T47D (cell line): ENCODE results near the gene EFCAB12.
"Not testable (repeated sequence)": the region's sequence is repeated elsewhere in the genome, so short reads cannot be mapped to it uniquely, and the experiment has no call there.

Experiments
- DNase-seq, 2 experiments: peaks; one replicate each; pipeline versions ENCODE4 v3.0.0 to v3.0.0-alpha.2; 2011 to 2012; ENCODE audit warnings: low read depth in 1 of 2, low spot score in 1 of 2
- JUND ChIP-seq: IDR thresholded peaks from 2 replicates; pipeline ENCODE4 v1.6.1; 2012; ENCODE audit warnings: low read depth
- in situ Hi-C: cut with HindIII; loops from 2 replicates; pipeline ENCODE4 v1.10.0; 2016; ENCODE audit warnings: low sequenced_read_pairs, low pct_unique_long_range_greater_than_20kb

Gene EFCAB12

DNA sequence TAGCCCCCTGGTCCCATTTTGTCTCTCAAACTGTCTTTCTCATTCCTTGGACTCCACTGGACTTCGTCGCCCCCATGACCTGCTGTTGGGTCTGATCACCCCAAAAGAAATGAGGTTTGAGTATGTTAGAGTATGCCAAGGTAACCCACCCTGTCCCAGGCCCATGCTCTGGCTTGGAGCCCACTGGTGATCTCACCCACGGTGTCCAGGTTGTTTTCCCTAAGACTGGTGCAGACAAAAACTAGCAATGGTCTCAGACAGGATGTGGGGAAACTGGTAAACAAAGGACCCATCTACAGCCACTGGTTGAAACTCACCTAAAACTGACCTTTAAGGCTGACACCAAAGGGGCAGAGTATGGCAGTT, 38.9 kb downstream of the EFCAB12 start:
- in situ Hi-C loops = no loop called here
- no peak for TF ChIP-seq JUND
- no peak for DNase-seq

- DNase-seq, in situ Hi-C loops: not testable (repeated sequence)
Measured at GRCh38 chr3:129388791-129389571, 39.5 kb downstream of the EFCAB12 start.

DNA sequence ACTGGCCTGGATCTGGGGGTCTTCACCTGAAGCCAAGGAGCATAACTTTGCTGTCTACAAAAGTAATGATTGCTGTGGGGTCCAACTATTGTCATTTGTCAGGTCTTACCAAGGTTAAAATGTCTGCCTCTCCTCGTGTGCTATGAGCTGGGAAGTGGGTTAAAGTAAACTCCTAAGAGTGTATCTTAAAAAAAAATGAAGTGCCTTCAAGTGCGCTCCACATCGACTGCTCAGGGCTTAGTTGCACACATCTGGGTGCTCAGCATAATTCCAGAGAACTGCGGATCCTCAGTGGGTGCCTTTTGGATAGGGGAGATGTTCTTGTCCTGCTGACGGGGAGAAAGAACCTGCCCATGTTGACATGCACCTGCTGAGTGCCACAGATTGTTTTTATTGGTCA, 40.9 kb downstream of the EFCAB12 start:
- no peak for DNase-seq
- no peak for TF ChIP-seq JUND
- in situ Hi-C loops = no loop called here

GRCh38 chr3:129386984-129387383, 41.5 kb downstream of the EFCAB12 start:
- DNase-seq = no peak
- in situ Hi-C loops = no loop called here
- no peak for TF ChIP-seq JUND

DNA sequence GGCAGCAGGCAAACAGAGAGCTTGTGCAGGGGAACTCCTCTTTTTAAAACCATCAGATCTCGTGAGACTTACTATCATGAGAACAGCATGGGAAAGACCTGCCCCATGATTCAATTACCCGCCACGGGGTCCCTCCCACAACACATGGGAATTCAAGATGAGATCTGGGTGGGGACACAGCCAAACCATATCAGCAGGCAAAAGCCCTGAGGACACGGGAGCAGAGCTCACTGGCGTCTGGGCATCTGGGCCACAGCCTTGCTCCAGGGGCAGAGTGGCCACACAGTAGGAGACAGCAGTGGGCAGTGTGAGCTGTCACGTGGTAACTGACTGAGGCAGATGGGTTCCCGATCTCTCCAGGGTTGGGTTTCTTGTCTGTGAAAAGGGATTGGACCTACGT, 42.9 kb downstream of the EFCAB12 start:
- DNase-seq, in situ Hi-C loops: not testable (repeated sequence)

GRCh38 chr3:129384594-129385323, 43.7 kb downstream of the EFCAB12 start:
- in situ Hi-C loops = no loop called here
- no peak for DNase-seq
- TF ChIP-seq JUND = no peak

GRCh38 chr3:129384103-129384502, 44.3 kb downstream of the EFCAB12 start:
- DNase-seq, in situ Hi-C loops: not testable (repeated sequence)

DNA sequence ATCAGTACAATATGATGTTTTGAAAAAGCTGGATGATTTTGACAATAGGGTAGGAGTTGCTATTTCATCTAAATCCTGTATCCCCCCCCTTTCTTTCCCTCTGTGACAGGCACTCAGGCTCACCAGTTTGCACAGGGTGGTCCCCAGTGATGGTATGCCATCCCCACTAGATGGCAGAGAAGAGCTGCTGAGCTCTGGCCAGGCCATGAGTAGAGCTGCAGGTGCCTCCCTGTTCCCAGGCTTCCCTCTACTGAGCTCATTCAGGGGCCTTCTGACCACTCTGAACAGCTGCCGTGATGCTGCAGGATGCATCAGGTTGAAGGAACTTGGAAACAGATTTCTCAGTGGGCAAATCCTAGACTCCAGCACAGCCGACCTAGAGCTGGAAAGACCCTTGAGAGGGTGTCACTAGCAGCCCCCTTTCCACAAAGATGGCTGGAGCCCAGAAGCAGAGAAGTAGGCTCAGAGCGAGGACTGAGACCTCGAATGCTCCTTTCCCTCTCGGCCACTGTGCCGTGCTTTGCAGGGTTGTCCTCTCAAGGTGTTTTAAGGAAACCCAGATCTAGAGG, 45.1 kb downstream of the EFCAB12 start:
- no peak for TF ChIP-seq JUND
- DNase-seq = peak; percentile 75 to 82
- in situ Hi-C loops = no loop called here

GRCh38 chr3:129382366-129382765, 46.1 kb downstream of the EFCAB12 start:
- DNase-seq = no peak
- no peak for TF ChIP-seq JUND
- in situ Hi-C loops = no loop called here

GRCh38 chr3:129379582-129380358, 48.7 kb downstream of the EFCAB12 start:
- no peak for TF ChIP-seq JUND
- DNase-seq = no peak
- in situ Hi-C loops = no loop called here

DNA sequence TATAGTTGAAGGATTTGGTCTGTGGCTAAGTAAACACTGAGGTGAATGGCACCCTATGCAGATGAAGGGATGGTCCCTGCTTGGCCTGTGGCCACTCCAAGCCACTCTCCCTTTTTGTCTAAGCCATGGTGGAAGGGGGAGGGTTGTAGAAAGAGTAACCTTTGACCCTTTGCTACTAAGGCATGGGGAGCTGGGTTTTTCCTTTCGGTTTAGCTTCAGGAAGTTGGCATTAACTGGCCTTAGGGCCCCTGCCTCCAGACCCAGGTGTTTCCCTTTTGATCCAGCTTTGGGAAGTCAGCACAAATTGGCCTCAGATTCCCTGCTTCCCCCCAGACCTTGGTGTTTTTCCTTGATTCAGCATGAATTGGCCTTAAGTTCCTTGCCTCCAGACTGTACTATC, 49.5 kb downstream of the EFCAB12 start:
- no peak for DNase-seq
- in situ Hi-C loops = no loop called here

DNA sequence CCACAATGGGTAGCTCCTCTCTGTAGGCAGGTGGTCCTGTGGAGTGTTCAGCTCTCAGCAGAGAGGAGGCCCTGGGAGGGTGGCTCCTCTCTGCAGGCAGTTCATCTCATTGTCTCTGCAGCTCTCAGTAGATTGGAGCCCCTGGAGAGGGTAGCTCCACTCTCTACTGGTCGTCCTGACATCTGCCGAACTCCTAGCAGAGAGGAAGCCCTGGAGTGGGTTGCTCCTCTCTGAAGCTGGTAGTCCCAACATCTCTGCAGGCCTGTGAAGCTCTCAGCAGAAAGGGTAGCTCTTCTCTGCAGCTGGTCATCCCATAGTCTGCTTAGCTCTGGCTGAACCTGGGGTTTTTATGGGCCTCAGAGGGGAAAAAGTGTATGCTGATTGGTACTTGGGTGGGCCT, 50.8 kb downstream of the EFCAB12 start:
- in situ Hi-C loops = no loop called here
- DNase-seq = no peak
- no peak for TF ChIP-seq JUND

More for the DNA sequence above, 49.5 kb downstream of the EFCAB12 start:
- no peak for TF ChIP-seq JUND

GRCh38 chr3:129375099-129375498, 53.3 kb downstream of the EFCAB12 start:
- in situ Hi-C loops = no loop called here
- no peak for DNase-seq
- TF ChIP-seq JUND = no peak
